GM12872 (cell line): ENCODE results near the gene SLC6A16.
A peak's percentile ranks its signal among the peaks of the same experiment; 100 is the strongest.

Source experiments
- CTCF ChIP-seq: IDR thresholded peaks from 3 replicates; pipeline ENCODE4 v1.5.1; 2011; ENCODE audit warnings: low read depth, mild to moderate bottlenecking, low read length, moderate library complexity; ENCODE audit not compliant: insufficient read depth

The SLC6A16 gene

GRCh38 chr19:49324801-49325576 lies at the start of gene SLC6A16:
SLC6A16 (minus strand) TSS chr19:49325191; CDS start chr19:49311347, 13,844 bp downstream.
- no peak for TF ChIP-seq CTCF

GRCh38 chr19:49371184-49371583 lies 46.2 kb upstream of the SLC6A16 start:
- TF ChIP-seq CTCF, result no peak

- no peak for TF ChIP-seq CTCF
These were observed 43.8 kb upstream of the SLC6A16 start for GRCh38 chr19:49368711-49369358.

GRCh38 chr19:49366110-49366509 lies 41.1 kb upstream of the SLC6A16 start:
- no peak for TF ChIP-seq CTCF

- TF ChIP-seq CTCF, result no peak
These were observed 39.2 kb upstream of the SLC6A16 start for GRCh38 chr19:49364083-49364737.

- peak; percentile 31; the same call in 2 of the 3 replicates for TF ChIP-seq CTCF
These were observed 38.5 kb upstream of the SLC6A16 start, which contains the start of gene DKKL1 for GRCh38 chr19:49363268-49364082. DKKL1 (plus strand) TSS chr19:49363877; CDS start chr19:49363999, 122 bp downstream.

- no peak for TF ChIP-seq CTCF
These were observed 37.9 kb upstream of the SLC6A16 start for GRCh38 chr19:49362929-49363267.
